GM21576 (cell line): ENCODE results near the gene DENND4B.

Experiments used
- ATAC-seq: cut with Tn5 transposase; IDR thresholded peaks from one replicate; pipeline ENCODE4 v1.9.1; 2021; ENCODE audit warnings: mild to moderate bottlenecking, moderate library complexity; ENCODE audit not compliant: unreplicated experiment

The DENND4B gene

GRCh38 chr1:153888533-153888932, 58.0 kb downstream of the DENND4B start:
- ATAC-seq, result no peak

- no peak for ATAC-seq
Observed at GRCh38 chr1:153886127-153886526, 60.4 kb downstream of the DENND4B start.

GRCh38 chr1:153883223-153883622, 63.3 kb downstream of the DENND4B start:
- no peak for ATAC-seq

- no peak for ATAC-seq
Observed at GRCh38 chr1:153882296-153882912, 64.1 kb downstream of the DENND4B start.

DNA sequence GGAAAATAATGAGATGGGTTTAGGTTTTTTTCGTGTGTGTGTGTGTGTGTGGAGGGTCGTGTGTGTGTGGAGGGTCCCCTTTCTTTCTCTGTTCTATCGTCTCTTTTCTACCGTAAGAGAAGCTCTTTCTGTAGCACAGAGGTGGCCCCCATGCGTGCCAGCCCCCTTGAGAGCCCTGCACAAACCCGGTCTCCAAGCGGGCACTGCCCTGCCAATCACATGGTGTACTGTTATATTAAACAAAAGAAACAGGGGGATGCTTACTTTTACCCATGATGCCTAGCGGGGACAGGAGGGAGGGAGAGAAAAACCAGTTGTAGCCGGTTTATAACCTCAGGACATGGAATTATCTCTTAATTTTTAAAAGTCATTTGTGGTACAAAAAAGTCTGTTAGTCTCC, 64.8 kb downstream of the DENND4B start:
- ATAC-seq, result no peak

GRCh38 chr1:153880962-153881361, 65.6 kb downstream of the DENND4B start:
- no peak for ATAC-seq

- ATAC-seq, result no peak
Observed at GRCh38 chr1:153880024-153880423, 66.5 kb downstream of the DENND4B start.
